DND-41 (cell line): ENCODE results near the gene ZNF232.
"Not testable (repeated sequence)": the region's sequence is repeated elsewhere in the genome, so short reads cannot be mapped to it uniquely, and the experiment has no call there.

Source experiments
- ATAC-seq: fragments of 200-7000 bp; cut with Tn5 transposase; 3 replicates; pipeline ENCODE4 v1.9.1; 2021; ENCODE audit warnings: low read depth; ENCODE audit not compliant: insufficient read depth
- DNase-seq: peaks from one replicate; pipeline ENCODE4 v3.0.0-alpha.2; 2020
- H2AFZ ChIP-seq: 2 replicates; pipeline ENCODE4 v1.6.0; 2012; ENCODE audit warnings: low read depth, low read length
- H3K27ac ChIP-seq: 2 replicates; pipeline ENCODE4 v1.5.1; 2012; ENCODE audit warnings: low read length, inconsistent platforms
- H3K27me3 ChIP-seq: fragments of 200-600 bp; sonication (generic); 2 replicates; pipeline ENCODE4 v1.6.0; 2012; ENCODE audit warnings: low read length, mild to moderate bottlenecking, inconsistent platforms; ENCODE audit not compliant: insufficient read depth, poor library complexity
- H3K36me3 ChIP-seq: 2 replicates; pipeline ENCODE4 v1.5.1; 2012; ENCODE audit warnings: low read length, inconsistent platforms; ENCODE audit not compliant: insufficient read depth
- H3K4me1 ChIP-seq: 2 replicates; pipeline ENCODE4 v1.5.1; 2012; ENCODE audit warnings: mild to moderate bottlenecking, low read length; ENCODE audit not compliant: insufficient read depth
- H3K4me2 ChIP-seq: 2 replicates; pipeline ENCODE4 v1.6.0; 2012; ENCODE audit warnings: mild to moderate bottlenecking, moderate library complexity, low read length, inconsistent platforms; ENCODE audit not compliant: insufficient read depth
- H3K4me3 ChIP-seq, 2 experiments: fragments of 200-600 bp in 1 of 2; shearing (Covaris generic) in 1 of 2; 2 replicates each; pipeline ENCODE4 v1.5.1; 2012 to 2016; ENCODE audit warnings: inconsistent platforms in 2 of 2, low read length in 2 of 2, mild to moderate bottlenecking in 2 of 2, low read depth in 1 of 2, moderate library complexity in 1 of 2
- H3K79me2 ChIP-seq: 2 replicates; pipeline ENCODE4 v1.6.0; 2012; ENCODE audit warnings: low read length, inconsistent platforms; ENCODE audit not compliant: insufficient read depth
- H3K9ac ChIP-seq: 2 replicates; pipeline ENCODE4 v1.6.0; 2012; ENCODE audit warnings: low read depth, mild to moderate bottlenecking, inconsistent platforms, low read length, moderate library complexity
- H3K9me3 ChIP-seq: 2 replicates; pipeline ENCODE4 v1.5.1; 2012; ENCODE audit warnings: low read length, moderate library complexity, mild to moderate bottlenecking, inconsistent platforms; ENCODE audit not compliant: insufficient read depth, severe bottlenecking
- H4K20me1 ChIP-seq: 2 replicates; pipeline ENCODE4 v1.6.0; 2012; ENCODE audit warnings: low read length; ENCODE audit not compliant: insufficient read depth
- CTCF ChIP-seq: IDR thresholded peaks from 2 replicates; pipeline ENCODE4 v1.5.1; 2012; ENCODE audit warnings: borderline replicate concordance, low read length, moderate library complexity, mild to moderate bottlenecking; ENCODE audit not compliant: poor library complexity, severe bottlenecking; ENCODE audit errors: extremely low read depth
- EZH2 ChIP-seq: IDR thresholded peaks from 3 replicates; pipeline ENCODE4 v1.6.1; 2012; ENCODE audit warnings: borderline replicate concordance, low read depth, mild to moderate bottlenecking, moderate library complexity, low read length, inconsistent platforms; ENCODE audit not compliant: severe bottlenecking

The ZNF232 gene

DNA sequence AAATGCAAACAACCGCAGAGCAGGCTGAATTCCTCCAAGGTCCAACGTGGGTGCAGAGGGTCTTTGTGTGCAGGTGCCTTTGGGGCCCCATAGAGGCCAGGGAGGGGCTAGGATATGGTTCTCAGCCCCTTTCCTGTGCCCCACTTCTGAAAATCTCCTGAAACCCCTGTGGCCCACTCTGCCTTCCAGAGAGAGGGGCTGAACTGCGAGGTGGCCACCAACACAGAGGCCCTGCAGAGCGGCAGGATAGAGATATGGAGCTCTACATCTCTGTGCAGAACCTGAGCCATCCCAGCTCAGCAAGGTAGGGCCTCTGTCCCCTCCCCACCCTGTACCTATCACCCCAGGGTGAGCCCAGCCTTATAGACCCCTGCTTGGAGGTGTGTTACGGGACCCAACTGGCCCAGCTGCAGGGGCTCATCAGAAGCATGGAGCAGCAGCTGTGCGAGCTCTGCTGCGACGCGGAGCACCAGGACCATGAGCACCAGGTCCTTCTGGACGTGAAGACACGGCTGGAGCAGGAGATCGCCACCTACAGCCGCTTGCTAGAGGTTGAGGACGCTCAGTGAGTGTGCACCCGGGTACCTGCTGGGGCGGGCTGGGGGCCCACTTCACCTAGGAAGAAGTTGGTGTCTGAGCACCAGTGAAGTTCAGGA lies 9.6 kb upstream of the ZNF232 start:
- H3K36me3 ChIP-seq: no peaks in the 10 kb centered on the region
- H3K9ac ChIP-seq: no peak overlapping the region
- H3K4me1 ChIP-seq: no peaks in the 10 kb centered on the region
- H4K20me1 ChIP-seq: no peaks in the 10 kb centered on the region
- H3K79me2 ChIP-seq: no peaks in the 10 kb centered on the region
- DNase-seq: no peak
- H3K9me3 ChIP-seq: peaks cover 3% of the 10 kb centered on the region
- H3K27me3 ChIP-seq: no peaks in the 10 kb centered on the region
- H3K4me2 ChIP-seq: no peak overlapping the region
- no peak overlapping the region for H2AFZ ChIP-seq
- H3K27ac ChIP-seq: no peak overlapping the region
- no peak overlapping the region for H3K4me3 ChIP-seq
- no peak for TF ChIP-seq CTCF
- no peak for TF ChIP-seq EZH2
- ATAC-seq: no peak

DNA sequence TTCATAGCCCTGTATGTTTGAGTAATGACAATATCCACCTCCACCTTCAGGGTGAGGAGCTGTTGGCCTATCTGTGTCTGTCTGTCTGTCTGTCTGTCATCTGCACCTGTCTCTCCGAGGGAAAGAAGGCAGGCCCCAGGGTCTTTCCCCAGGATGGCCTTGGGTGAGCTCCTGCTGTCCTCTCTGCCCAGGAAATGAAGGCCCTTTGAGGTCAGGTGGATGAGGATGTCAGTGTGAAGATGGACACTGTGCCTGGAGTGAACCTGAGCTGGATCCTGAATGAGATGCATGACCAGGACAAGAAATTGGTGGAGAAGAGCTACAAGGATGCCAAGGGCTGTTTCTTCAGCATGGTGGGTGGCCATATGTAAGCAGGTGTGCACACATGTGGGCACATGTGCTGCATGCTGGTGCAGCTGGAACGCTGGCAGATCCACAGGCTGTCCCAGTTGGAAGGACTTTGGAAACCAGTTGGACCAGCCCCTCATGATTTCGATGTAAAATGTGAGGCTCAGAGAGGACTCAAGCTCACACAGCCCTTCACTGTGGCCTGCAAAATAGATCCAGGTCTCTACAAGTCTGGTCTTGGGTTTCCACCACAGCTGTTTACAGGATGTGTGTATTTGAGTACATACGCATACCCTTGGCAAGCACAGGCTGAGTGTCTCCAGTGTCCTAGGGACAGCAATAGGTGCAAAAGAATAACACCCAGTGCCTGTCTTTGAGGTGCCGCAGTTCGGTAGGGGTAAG lies 8.9 kb upstream of the ZNF232 start:
- not testable (repeated sequence) for H3K4me3 ChIP-seq, H3K4me1 ChIP-seq, H3K9ac ChIP-seq, DNase-seq, H3K27me3 ChIP-seq, H3K36me3 ChIP-seq, H3K79me2 ChIP-seq, H4K20me1 ChIP-seq, H3K9me3 ChIP-seq, ATAC-seq, H3K27ac ChIP-seq, H2AFZ ChIP-seq, H3K4me2 ChIP-seq

GRCh38 chr17:5120036-5120435 lies 8.4 kb upstream of the ZNF232 start:
- H3K9me3 ChIP-seq: peaks cover 3% of the 10 kb centered on the region
- no peak overlapping the region for H3K27ac ChIP-seq
- DNase-seq: no peak
- TF ChIP-seq CTCF (no peak), EZH2 (no peak)
- no peak for ATAC-seq
- H2AFZ ChIP-seq: no peak overlapping the region
- no peaks in the 10 kb centered on the region for H3K79me2 ChIP-seq
- H3K9ac ChIP-seq: no peak overlapping the region
- H3K4me2 ChIP-seq: no peak overlapping the region
- H3K4me1 ChIP-seq: no peaks in the 10 kb centered on the region
- no peaks in the 10 kb centered on the region for H4K20me1 ChIP-seq
- H3K4me3 ChIP-seq: no peak overlapping the region
- H3K27me3 ChIP-seq: no peaks in the 10 kb centered on the region
- H3K36me3 ChIP-seq: no peaks in the 10 kb centered on the region

GRCh38 chr17:5118219-5118618 lies 6.5 kb upstream of the ZNF232 start:
- TF ChIP-seq EZH2 (no peak), CTCF (no peak)
- no peaks in the 10 kb centered on the region for H3K79me2 ChIP-seq
- no peak overlapping the region for H2AFZ ChIP-seq
- ATAC-seq (no peak), DNase-seq (no peak)
- peaks cover 4% of the 10 kb centered on the region for H3K4me1 ChIP-seq
- H3K4me2 ChIP-seq: no peak overlapping the region
- no peaks in the 10 kb centered on the region for H4K20me1 ChIP-seq
- H3K36me3 ChIP-seq: peaks cover 8% of the 10 kb centered on the region
- no peak overlapping the region for H3K9ac ChIP-seq
- no peak overlapping the region for H3K4me3 ChIP-seq
- no peak overlapping the region for H3K27ac ChIP-seq
- H3K27me3 ChIP-seq: no peaks in the 10 kb centered on the region
- peaks cover 3% of the 10 kb centered on the region for H3K9me3 ChIP-seq
